GM12878 (cell line): ENCODE measurements around the gene DRAP1. TPM values are rescaled to one million over a fixed set of nuclear protein-coding genes. Genes with fewer than 3 reads are reported as not detected.

ENCODE experiments used
- ASH2L ChIP-seq: fragments of 300-600, 200-600 bp; sonication (generic); IDR thresholded peaks from 2 replicates; pipeline ENCODE4 v1.6.1; 2017; ENCODE audit warnings: low read depth, mild to moderate bottlenecking, borderline replicate concordance
- ATF2 ChIP-seq: IDR thresholded peaks from 2 replicates; pipeline ENCODE4 v1.6.1; 2012; ENCODE audit warnings: low read length, inconsistent platforms
- BHLHE40 ChIP-seq, 2 experiments: fragments of 450-650 bp in 1 of 2; IDR thresholded peaks; 2 replicates each; pipeline ENCODE4 v1.6.1; 2011 to 2017; ENCODE audit warnings: low read depth in 2 of 2, borderline replicate concordance in 1 of 2, improper control_type of control experiment in 1 of 2, low read length in 1 of 2, mild to moderate bottlenecking in 1 of 2
- CREM ChIP-seq: IDR thresholded peaks from 2 replicates; pipeline ENCODE4 v1.6.1; 2014; ENCODE audit warnings: antibody characterized with exemption, low read depth
- ESRRA ChIP-seq: IDR thresholded peaks from 2 replicates; pipeline ENCODE4 v1.6.1; 2012; ENCODE audit warnings: mild to moderate bottlenecking, low read length, improper control_type of control experiment
- HDGF ChIP-seq: fragments of 450-650 bp; IDR thresholded peaks from 2 replicates; pipeline ENCODE4 v1.6.1; 2016; ENCODE audit warnings: antibody characterized with exemption
- IRF5 ChIP-seq: fragments of 450-650 bp; IDR thresholded peaks from 2 replicates; pipeline ENCODE4 v1.6.1; 2017; ENCODE audit warnings: borderline replicate concordance
- KDM1A ChIP-seq: fragments of 200-600 bp; sonication (generic); IDR thresholded peaks from 2 replicates; pipeline ENCODE4 v1.6.1; 2016; ENCODE audit warnings: borderline replicate concordance
- LARP7 ChIP-seq: fragments of 450-650 bp; IDR thresholded peaks from 2 replicates; pipeline ENCODE4 v1.6.1; 2017; ENCODE audit warnings: mild to moderate bottlenecking
- POLR2AphosphoS2 ChIP-seq: IDR thresholded peaks from 2 replicates; pipeline ENCODE4 v1.6.1; 2011; ENCODE audit warnings: low read depth, mild to moderate bottlenecking, low read length, improper control_type of control experiment, moderate library complexity
- POLR2AphosphoS5 ChIP-seq: IDR thresholded peaks from 2 replicates; pipeline ENCODE4 v1.6.1; 2011; ENCODE audit warnings: mild to moderate bottlenecking, low read length, inconsistent platforms
- RELB ChIP-seq: fragments of 450-650 bp; IDR thresholded peaks from 2 replicates; pipeline ENCODE4 v1.6.1; 2017; ENCODE audit warnings: low read depth, mild to moderate bottlenecking, moderate library complexity
- RFX5 ChIP-seq: IDR thresholded peaks from 2 replicates; pipeline ENCODE4 v1.6.1; 2011; ENCODE audit warnings: low read depth, low read length, improper control_type of control experiment
- RUNX3 ChIP-seq: IDR thresholded peaks from 2 replicates; pipeline ENCODE4 v1.6.1; 2012; ENCODE audit warnings: low read length, inconsistent platforms
- SMAD5 ChIP-seq: IDR thresholded peaks from 2 replicates; pipeline ENCODE4 v1.6.1; 2016; ENCODE audit warnings: antibody characterized with exemption, low read depth
- SMARCA5 ChIP-seq: fragments of 450-650 bp; IDR thresholded peaks from 2 replicates; pipeline ENCODE4 v1.6.1; 2017; ENCODE audit warnings: mild to moderate bottlenecking
- SRF ChIP-seq, 2 experiments: IDR thresholded peaks; 2 replicates each; pipeline ENCODE4 v1.6.1; 2011; ENCODE audit warnings: low read depth in 2 of 2, low read length in 2 of 2, mild to moderate bottlenecking in 1 of 2, moderate library complexity in 1 of 2
- STAT1 ChIP-seq: fragments of 450-650 bp; conservative IDR thresholded peaks from 2 replicates; pipeline ENCODE4 v1.6.1; 2014; ENCODE audit warnings: antibody characterized with exemption, mild to moderate bottlenecking
- TARDBP ChIP-seq: IDR thresholded peaks from 2 replicates; pipeline ENCODE4 v1.6.1; 2016; ENCODE audit warnings: borderline replicate concordance
- YBX1 ChIP-seq: fragments of 450-650 bp; IDR thresholded peaks from 2 replicates; pipeline ENCODE4 v1.6.1; 2016; ENCODE audit warnings: antibody characterized with exemption
- YY1 ChIP-seq: IDR thresholded peaks from 2 replicates; pipeline ENCODE4 v1.6.1; 2011; ENCODE audit warnings: low read depth, mild to moderate bottlenecking, low read length
- ZBTB40 ChIP-seq: fragments of 450-650 bp; IDR thresholded peaks from 2 replicates; pipeline ENCODE4 v1.6.1; 2016; ENCODE audit warnings: mild to moderate bottlenecking, moderate library complexity, borderline replicate concordance
- ZNF384 ChIP-seq: IDR thresholded peaks from 2 replicates; pipeline ENCODE4 v1.6.1; 2012; ENCODE audit warnings: low read depth, mild to moderate bottlenecking, low read length, improper control_type of control experiment, borderline replicate concordance
- polyA plus RNA-seq, 11 experiments: library from polyadenylated mRNA; depleted of rRNA in 4 of 11; unstranded in 6 of 11; stranded (reverse) in 5 of 11; fragments of >200 nt; fragmentation: Nextera tagmentation in 4 of 11; fragmentation: Illumina TruSeq in 1 of 11; extraction: Ambion mirVana in 4 of 11; extraction: Trizol in 1 of 11; gene quantifications; 1 replicate in 1 of 11; 2 replicates in 10 of 11; pipeline versions ENCODE4 v1.2.1 to v1.2.3, GENCODE V29; 2011 to 2016; ENCODE audit warnings: inconsistent platforms in 2 of 11, missing spikeins in 2 of 11, low read depth in 1 of 11
- total RNA-seq, 4 experiments: library from RNA; depleted of rRNA in 3 of 4; stranded (reverse); fragments of >200 nt in 3 of 4; fragmentation: Illumina TruSeq in 1 of 4; extraction: Trizol in 1 of 4; gene quantifications; 2 replicates each; pipeline versions ENCODE4 v1.2.1 to v1.2.3, GENCODE V29; 2013 to 2021

The DRAP1 gene
- total and polyA plus RNA-seq, 10 of the 15 experiments (the other 5 are each of a cell fraction or from before 2014, with no cell fraction given), result 9.4 to 163 (median 114) TPM

- TF ChIP-seq POLR2AphosphoS2 (peak; percentile 87), RUNX3 (no peak), HDGF (no peak), ASH2L (peak; percentile 94; the same call in 1 of the 2 replicates), RELB (peak; percentile 89), CREM (peak; percentile 79), SMAD5 (peak; percentile 83; the same call in 1 of the 2 replicates), POLR2AphosphoS5 (peak; percentile 96), YY1 (peak; percentile 90), ZBTB40 (peak; percentile 97), RFX5 (no peak), SMARCA5 (0 out of 2 replicates have a peak, but pooled peaks have one; percentile 56), ATF2 (no peak), YBX1 (no peak), BHLHE40 (IDR thresholded peaks at IDR 0.05; ENCODE audit: borderline replicate concordance in 1 of 2, low read depth in 2 of 2, low read length in 1 of 2) (peak; percentile 44 to 59; a peak in 2 of 4 replicates), STAT1 (0 out of 2 replicates have a peak, but pooled peaks have one; percentile 52), ZNF384 (no peak), TARDBP (peak; percentile 72; the same call in 1 of the 2 replicates), IRF5 (no peak), LARP7 (peak; percentile 80), KDM1A (no peak), SRF (IDR thresholded peaks at IDR 0.05; ENCODE audit: low read depth in 2 of 2, low read length in 2 of 2) (0 out of 4 replicates have a peak, but pooled peaks of 1 of the 2 experiments have one; percentile 53), ESRRA (peak; percentile 58; the same call in 1 of the 2 replicates)
Measured at GRCh38 chr11:65961267-65962140, 42.3 kb downstream of the DRAP1 start, which contains the start of gene SART1 (continued).
